A549 (cell line): ENCODE measurements around the gene PYGB.

Experiments used
- CHD2 ChIP-seq: fragments of 150-350 bp; IDR thresholded peaks from 2 replicates; pipeline ENCODE4 v1.6.1; 2014; ENCODE audit warnings: low read length; ENCODE audit not compliant: partially characterized antibody
- JUN ChIP-seq, 2 experiments: fragments of >200 bp; sonication (Bioruptor Twin); formaldehyde crosslinking; IDR thresholded peaks; 2 replicates in 1 of 2; 3 replicates in 1 of 2; pipeline ENCODE4 v1.6.1; 2016 to 2017
- MYC ChIP-seq: IDR thresholded peaks from 2 replicates; pipeline ENCODE4 v1.6.1; 2012; ENCODE audit warnings: mild to moderate bottlenecking, inconsistent platforms, low read length, improper control_type of control experiment, borderline replicate concordance
- POLR2A ChIP-seq: IDR thresholded peaks from 2 replicates; pipeline ENCODE4 v1.6.1; 2012; ENCODE audit warnings: mild to moderate bottlenecking, low read length
- TF ChIP-seq, protein P1 (sequence below): fragments of >200 bp; sonication (Bioruptor Twin); formaldehyde crosslinking; IDR thresholded peaks from 3 replicates; pipeline ENCODE4 v1.5.1; 2016

DNA sequence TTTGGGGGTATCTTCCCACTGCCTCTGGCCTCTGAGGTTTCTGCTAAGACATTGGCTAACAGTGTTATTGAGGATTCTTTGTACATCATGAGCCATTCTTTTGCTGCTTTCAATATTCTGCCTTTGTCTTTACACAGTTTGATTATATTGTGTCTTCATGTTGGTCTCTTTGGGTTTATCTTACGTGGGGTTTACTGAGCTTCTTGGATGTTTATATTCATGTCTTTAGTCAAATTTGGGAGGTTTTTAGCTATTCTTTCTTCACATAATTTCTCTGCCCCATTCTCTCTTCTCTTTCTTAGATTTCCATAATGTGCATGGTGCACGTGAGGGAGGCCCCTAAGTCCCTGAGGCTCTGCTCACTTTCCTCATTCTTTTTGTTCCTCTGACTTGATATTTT lies 44.8 kb upstream of the PYGB start:
- TF ChIP-seq, protein P1, sequence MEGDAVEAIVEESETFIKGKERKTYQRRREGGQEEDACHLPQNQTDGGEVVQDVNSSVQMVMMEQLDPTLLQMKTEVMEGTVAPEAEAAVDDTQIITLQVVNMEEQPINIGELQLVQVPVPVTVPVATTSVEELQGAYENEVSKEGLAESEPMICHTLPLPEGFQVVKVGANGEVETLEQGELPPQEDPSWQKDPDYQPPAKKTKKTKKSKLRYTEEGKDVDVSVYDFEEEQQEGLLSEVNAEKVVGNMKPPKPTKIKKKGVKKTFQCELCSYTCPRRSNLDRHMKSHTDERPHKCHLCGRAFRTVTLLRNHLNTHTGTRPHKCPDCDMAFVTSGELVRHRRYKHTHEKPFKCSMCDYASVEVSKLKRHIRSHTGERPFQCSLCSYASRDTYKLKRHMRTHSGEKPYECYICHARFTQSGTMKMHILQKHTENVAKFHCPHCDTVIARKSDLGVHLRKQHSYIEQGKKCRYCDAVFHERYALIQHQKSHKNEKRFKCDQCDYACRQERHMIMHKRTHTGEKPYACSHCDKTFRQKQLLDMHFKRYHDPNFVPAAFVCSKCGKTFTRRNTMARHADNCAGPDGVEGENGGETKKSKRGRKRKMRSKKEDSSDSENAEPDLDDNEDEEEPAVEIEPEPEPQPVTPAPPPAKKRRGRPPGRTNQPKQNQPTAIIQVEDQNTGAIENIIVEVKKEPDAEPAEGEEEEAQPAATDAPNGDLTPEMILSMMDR, result no peak
- TF ChIP-seq POLR2A, result no peak
- TF ChIP-seq CHD2, result no peak
- no peak for TF ChIP-seq MYC
- TF ChIP-seq JUN (IDR thresholded peaks at IDR 0.05), result no peak
